GM18520 (cell line): ENCODE measurements around the gene NDC1.
A peak's percentile ranks its signal among the peaks of the same experiment; 100 is the strongest.
"Not testable (repeated sequence)": the region's sequence is repeated elsewhere in the genome, so short reads cannot be mapped to it uniquely, and the experiment has no call there.

Experiments
- ATAC-seq: cut with Tn5 transposase; IDR thresholded peaks from one replicate; pipeline ENCODE4 v1.9.1; 2021; ENCODE audit not compliant: unreplicated experiment

The NDC1 gene

GRCh38 chr1:53766831-53767405 is 71.2 kb downstream of the NDC1 start:
- ATAC-seq, result no peak

GRCh38 chr1:53766194-53766742 is 71.8 kb downstream of the NDC1 start:
- ATAC-seq, result no peak

GRCh38 chr1:53765657-53766056 is 72.4 kb downstream of the NDC1 start:
- no peak for ATAC-seq

GRCh38 chr1:53763911-53764310 is 74.2 kb downstream of the NDC1 start:
- no peak for ATAC-seq

GRCh38 chr1:53763461-53763860 is 74.6 kb downstream of the NDC1 start:
- no peak for ATAC-seq

GRCh38 chr1:53760497-53760896 is 77.6 kb downstream of the NDC1 start:
- ATAC-seq, result not testable (repeated sequence)

- ATAC-seq, result no peak
These were observed 82.2 kb downstream of the NDC1 start for GRCh38 chr1:53755874-53756273.

GRCh38 chr1:53754484-53755312 is 83.4 kb downstream of the NDC1 start:
- no peak for ATAC-seq

- no peak for ATAC-seq
These were observed 85.8 kb downstream of the NDC1 start for GRCh38 chr1:53752281-53752680.

- no peak for ATAC-seq
These were observed 90.3 kb downstream of the NDC1 start for GRCh38 chr1:53747841-53748240.

- ATAC-seq, result no peak
These were observed 97.4 kb downstream of the NDC1 start for GRCh38 chr1:53740621-53741105.

GRCh38 chr1:53739109-53739681 is 98.9 kb downstream of the NDC1 start, which contains the start of gene GLIS1:
Gene GLIS1 (minus strand): TSS chr1:53739164. CDS start chr1:53738064, 1,100 bp downstream.
- ATAC-seq, result peak; percentile 75

- ATAC-seq, result no peak
These were observed 99.6 kb downstream of the NDC1 start for GRCh38 chr1:53738205-53739108.

- ATAC-seq, result no peak
These were observed 100.4 kb downstream of the NDC1 start for GRCh38 chr1:53737648-53738204.

- no peak for ATAC-seq
These were observed 101.8 kb downstream of the NDC1 start for GRCh38 chr1:53736290-53736689.

- ATAC-seq, result no peak
These were observed 102.4 kb downstream of the NDC1 start for GRCh38 chr1:53735681-53736080.

GRCh38 chr1:53735261-53735660 is 102.8 kb downstream of the NDC1 start:
- no peak for ATAC-seq

GRCh38 chr1:53734650-53735211 is 103.4 kb downstream of the NDC1 start:
- no peak for ATAC-seq

GRCh38 chr1:53733975-53734649 is 104.0 kb downstream of the NDC1 start:
- no peak for ATAC-seq
